CD1c-positive myeloid dendritic cell (primary cell): ENCODE data around the gene EEFSEC.
A peak's percentile ranks its signal among the peaks of the same experiment; 100 is the strongest.
"Not testable (repeated sequence)": the region's sequence is repeated elsewhere in the genome, so short reads cannot be mapped to it uniquely, and the experiment has no call there.

ENCODE experiments used
- DNase-seq: peaks from one replicate; pipeline ENCODE4 v3.0.0-alpha.2; 2016; ENCODE audit errors: extremely low spot score

Gene EEFSEC

GRCh38 chr3:128152419-128153155 is 694 bp upstream of the EEFSEC start:
- no peak for DNase-seq

- not testable (repeated sequence) for DNase-seq
Measured at GRCh38 chr3:128154354-128154753, 1.1 kb downstream of the EEFSEC start.

GRCh38 chr3:128155616-128156360 is 2.5 kb downstream of the EEFSEC start:
- peak; percentile 53 for DNase-seq

GRCh38 chr3:128160661-128161060 is 7.4 kb downstream of the EEFSEC start:
- no peak for DNase-seq

- DNase-seq: no peak
Measured at GRCh38 chr3:128163432-128163831, 10.2 kb downstream of the EEFSEC start.

GRCh38 chr3:128166971-128167453 is 13.7 kb downstream of the EEFSEC start:
- no peak for DNase-seq

- DNase-seq: no peak
Measured at GRCh38 chr3:128167646-128167972, 14.3 kb downstream of the EEFSEC start.

GRCh38 chr3:128167973-128168674 is 14.8 kb downstream of the EEFSEC start:
- no peak for DNase-seq

- DNase-seq: peak; percentile 12
Measured at GRCh38 chr3:128168836-128169235, 15.6 kb downstream of the EEFSEC start.

- peak; percentile 58 for DNase-seq
Measured at GRCh38 chr3:128170866-128171516, 17.7 kb downstream of the EEFSEC start.

- DNase-seq: no peak
Measured at GRCh38 chr3:128173200-128173599, 19.9 kb downstream of the EEFSEC start.

GRCh38 chr3:128173849-128174248 is 20.6 kb downstream of the EEFSEC start:
- no peak for DNase-seq

GRCh38 chr3:128174675-128175590 is 21.7 kb downstream of the EEFSEC start:
- peak; percentile 25 for DNase-seq

GRCh38 chr3:128175768-128176167 is 22.5 kb downstream of the EEFSEC start:
- no peak for DNase-seq

GRCh38 chr3:128176276-128176833 is 23.1 kb downstream of the EEFSEC start:
- DNase-seq: no peak

- DNase-seq: no peak
Measured at GRCh38 chr3:128177865-128178264, 24.6 kb downstream of the EEFSEC start.

GRCh38 chr3:128178782-128179483 is 25.7 kb downstream of the EEFSEC start:
- no peak for DNase-seq

GRCh38 chr3:128179484-128179819 is 26.2 kb downstream of the EEFSEC start:
- no peak for DNase-seq

GRCh38 chr3:128180436-128180835 is 27.2 kb downstream of the EEFSEC start:
- DNase-seq: no peak

GRCh38 chr3:128180913-128181312 is 27.6 kb downstream of the EEFSEC start:
- no peak for DNase-seq
